ENCODE measurements around the gene NFKB2.

The NFKB2 gene

GRCh38 chr10:102432162-102432950 lies 36.9 kb downstream of the NFKB2 start, which contains the start of gene CUEDC2:
Gene CUEDC2, minus strand, starts transcription at chr10:102432574. Its CDS starts 7,386 bp downstream, at chr10:102425188.
- H3K9me3 Mint-ChIP-seq: no peaks in the 10 kb centered on the region
- H3K27me3 Mint-ChIP-seq (ENCODE audit: low read depth, poor library complexity): no peaks in the 10 kb centered on the region
- peak; percentile 98 for DNase-seq
- TF ChIP-seq CTCF (IDR thresholded peaks at IDR 0.05): no peak
- H3K4me3 Mint-ChIP-seq: peak within 1 kb of the TSS; percentile 89
- peaks cover 50% of the 10 kb centered on the region for H3K4me1 Mint-ChIP-seq
- peak within 1 kb of the TSS; percentile 26 for H3K27ac Mint-ChIP-seq
- no peaks in the 10 kb centered on the region for H3K36me3 Mint-ChIP-seq (ENCODE audit: low read depth)

GRCh38 chr10:102433619-102434046 lies 38.1 kb downstream of the NFKB2 start:
- Mint-ChIP-seq H3K27ac (no peak overlapping the region), H3K9me3 (no peaks in the 10 kb centered on the region), H3K4me3 (peak overlapping the region; percentile 25), H3K27me3 (ENCODE audit: low read depth, poor library complexity) (no peaks in the 10 kb centered on the region), H3K4me1 (peaks cover 62% of the 10 kb centered on the region), H3K36me3 (ENCODE audit: low read depth) (no peaks in the 10 kb centered on the region)
- DNase-seq: no peak
- TF ChIP-seq CTCF (IDR thresholded peaks at IDR 0.05): no peak

GRCh38 chr10:102434394-102435132 lies 39.1 kb downstream of the NFKB2 start:
- no peak for TF ChIP-seq CTCF (IDR thresholded peaks at IDR 0.05)
- Mint-ChIP-seq H3K4me1 (peaks cover 62% of the 10 kb centered on the region), H3K27ac (peak overlapping the region; percentile 36), H3K27me3 (ENCODE audit: low read depth, poor library complexity) (no peaks in the 10 kb centered on the region), H3K9me3 (no peaks in the 10 kb centered on the region), H3K4me3 (peak overlapping the region; percentile 63), H3K36me3 (ENCODE audit: low read depth) (no peaks in the 10 kb centered on the region)
- DNase-seq: peak; percentile 26

GRCh38 chr10:102435133-102435497 lies 39.6 kb downstream of the NFKB2 start:
- H3K4me3 Mint-ChIP-seq: peak overlapping the region; percentile 63
- H3K4me1 Mint-ChIP-seq: peaks cover 62% of the 10 kb centered on the region

GRCh38 chr10:102435529-102436233 lies 40.2 kb downstream of the NFKB2 start:
- H3K36me3 Mint-ChIP-seq (ENCODE audit: low read depth): no peaks in the 10 kb centered on the region
- no peaks in the 10 kb centered on the region for H3K27me3 Mint-ChIP-seq (ENCODE audit: low read depth, poor library complexity)
- TF ChIP-seq CTCF (IDR thresholded peaks at IDR 0.05): no peak
- H3K27ac Mint-ChIP-seq: peak overlapping the region; percentile 54
- H3K9me3 Mint-ChIP-seq: no peaks in the 10 kb centered on the region
- peak; percentile 52 for DNase-seq
- H3K4me1 Mint-ChIP-seq: peaks cover 64% of the 10 kb centered on the region
- H3K4me3 Mint-ChIP-seq: peak overlapping the region; percentile 63

More at GRCh38 chr10:102435133-102435497, 39.6 kb downstream of the NFKB2 start:
- DNase-seq: no peak
- Mint-ChIP-seq H3K27me3 (ENCODE audit: low read depth, poor library complexity) (no peaks in the 10 kb centered on the region), H3K36me3 (ENCODE audit: low read depth) (no peaks in the 10 kb centered on the region), H3K9me3 (no peaks in the 10 kb centered on the region), H3K27ac (peak overlapping the region; percentile 16)
- no peak for TF ChIP-seq CTCF (IDR thresholded peaks at IDR 0.05)
